ENCODE measurements around the gene TMEFF1. TPM values are rescaled to one million over a fixed set of nuclear protein-coding genes. Genes with fewer than 3 reads are reported as not detected.

Gene TMEFF1
- total RNA-seq, 1 donor from 2014 or later, result 11.5 TPM

DNA sequence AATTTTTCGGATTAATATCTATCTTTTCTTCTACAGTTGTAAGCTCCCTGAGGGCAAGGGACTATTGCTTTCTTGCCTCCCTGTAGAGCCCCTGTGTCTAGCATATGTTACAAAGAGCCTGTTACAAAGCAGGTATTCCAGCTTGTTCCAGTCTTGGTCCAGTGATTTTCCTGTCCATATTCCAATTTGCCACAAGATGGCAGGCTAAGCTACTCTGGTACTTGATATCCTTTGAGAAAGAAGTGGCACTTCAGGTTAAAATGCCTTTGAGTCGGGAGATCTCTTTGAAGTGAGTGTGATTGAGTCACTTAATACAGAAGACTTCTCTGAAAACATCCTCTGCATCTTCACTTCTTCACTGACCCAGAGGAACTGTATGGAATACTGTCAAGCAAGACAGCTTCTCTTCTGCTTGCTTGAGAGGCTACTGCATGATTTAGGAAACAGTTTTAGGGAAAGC, 129.4 kb downstream of the TMEFF1 start:
- DNase-seq (ENCODE audit: low read depth in 2 of 2), result peak; percentile 66

GRCh38 chr9:100605405-100605804, 132.5 kb downstream of the TMEFF1 start:
- no peak for DNase-seq (ENCODE audit: low read depth in 2 of 2)

DNA sequence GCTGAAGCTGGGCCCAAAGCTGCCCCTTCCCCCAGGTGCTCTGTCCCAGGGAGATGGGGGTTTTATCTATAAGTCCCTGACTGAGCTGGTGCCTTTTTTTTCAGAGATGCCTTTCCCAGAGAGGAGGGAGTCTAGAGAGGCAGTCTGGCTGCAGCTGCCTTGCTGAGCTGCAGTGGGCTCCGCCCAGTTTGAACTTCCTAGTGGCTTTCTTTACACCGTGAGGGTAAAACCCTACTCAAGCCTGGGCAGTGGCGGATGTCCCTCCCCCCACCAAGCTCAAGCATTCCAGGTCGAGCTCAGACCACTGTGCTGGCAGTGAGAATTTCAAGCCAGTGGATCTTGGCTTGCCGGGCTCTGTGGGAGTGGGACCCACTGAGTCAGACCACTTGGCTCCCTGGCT, 146.2 kb downstream of the TMEFF1 start:
- no peak for DNase-seq (ENCODE audit: low read depth in 2 of 2)

GRCh38 chr9:100619665-100620064, 146.7 kb downstream of the TMEFF1 start:
- no peak for DNase-seq (ENCODE audit: low read depth in 2 of 2)

DNA sequence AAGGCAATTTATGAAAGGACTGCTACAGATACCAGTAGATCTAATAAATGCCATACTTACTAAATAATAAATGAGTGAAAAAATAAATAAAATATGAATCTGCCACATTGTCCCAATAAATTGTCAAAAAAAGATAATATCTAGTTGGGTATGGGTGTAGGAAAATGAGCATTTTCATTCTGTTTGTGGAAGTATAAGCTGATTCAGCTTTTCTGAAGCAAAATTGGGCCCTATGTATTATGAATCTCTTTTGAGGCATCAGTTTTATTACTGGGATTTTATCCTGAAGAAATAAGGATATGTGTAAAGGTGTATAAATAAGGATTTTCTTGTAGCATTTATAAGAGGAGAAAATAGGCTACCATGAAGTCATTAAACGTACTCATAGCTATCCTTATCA, 151.0 kb downstream of the TMEFF1 start:
- DNase-seq (ENCODE audit: low read depth in 2 of 2), result no peak

DNA sequence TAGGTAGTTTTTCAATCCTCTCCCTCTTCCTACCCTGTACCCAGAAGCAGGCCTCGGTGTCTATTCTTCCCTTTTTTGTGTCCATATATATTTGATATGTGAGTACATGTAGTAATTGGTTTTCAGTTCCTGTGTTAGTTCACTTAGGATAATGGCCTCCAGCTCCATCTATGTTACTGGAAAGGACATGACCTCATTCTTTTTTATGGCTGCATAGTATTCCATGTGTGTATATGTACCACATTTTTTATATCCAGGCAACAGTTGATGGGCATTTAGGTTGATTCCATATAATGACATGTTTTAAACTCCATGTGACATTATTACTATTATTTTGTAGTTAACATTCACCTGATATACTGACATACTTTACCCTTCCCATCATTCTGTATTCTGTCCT, 154.0 kb downstream of the TMEFF1 start:
- DNase-seq (ENCODE audit: low read depth in 2 of 2), result no peak

Other genes with a start within 250 kb of the TMEFF1 start
- gene TEX10, start 120.2 kb upstream of the TMEFF1 start, total RNA-seq, result 18.5 TPM in 2 replicates
- gene MSANTD3, start 46.0 kb upstream of the TMEFF1 start, total RNA-seq, result 38.9 and 45.1 TPM in 2 replicates
- 1.8 and 2.0 TPM in 2 replicates for gene CAVIN4, start 104.9 kb downstream of the TMEFF1 start, total RNA-seq